Skin of body (tissue), 2 donors: ENCODE data around the gene LENG1. TPM values are rescaled to one million over a fixed set of nuclear protein-coding genes. Genes with fewer than 3 reads are reported as not detected.

ENCODE experiments used
- DNase-seq: peaks from one replicate; lab custom pipeline; 2025; lab: John Stamatoyannopoulos, UW
- total RNA-seq: library from RNA; depleted of rRNA; stranded (reverse); fragments of >200 nt; gene quantifications from one replicate; pipeline ENCODE4 v1.2.3, GENCODE V29; 2014

Gene LENG1
- total RNA-seq, 1 donor from 2014 or later = 3.6 TPM

DNA sequence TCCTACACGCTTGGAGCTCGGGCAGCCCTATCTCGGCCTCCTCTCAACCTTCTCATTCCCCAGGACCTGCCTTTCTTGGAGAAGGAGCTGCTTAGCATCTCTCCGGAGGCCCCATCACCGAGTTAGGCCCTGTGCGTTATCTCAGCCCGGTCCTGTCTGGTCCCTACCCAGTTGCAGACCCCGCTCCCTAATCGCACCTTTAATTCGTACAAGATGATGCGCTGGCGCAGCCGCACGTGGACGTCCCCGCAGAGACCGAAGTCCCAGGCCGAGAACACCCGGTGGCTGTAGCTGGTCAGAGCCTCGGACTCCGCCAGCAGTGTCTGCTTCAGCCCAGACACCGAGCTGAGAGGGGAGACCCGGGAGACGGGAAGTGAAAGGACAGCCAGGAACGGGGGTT is 5.7 kb upstream of the LENG1 start:
- no peak for DNase-seq

DNA sequence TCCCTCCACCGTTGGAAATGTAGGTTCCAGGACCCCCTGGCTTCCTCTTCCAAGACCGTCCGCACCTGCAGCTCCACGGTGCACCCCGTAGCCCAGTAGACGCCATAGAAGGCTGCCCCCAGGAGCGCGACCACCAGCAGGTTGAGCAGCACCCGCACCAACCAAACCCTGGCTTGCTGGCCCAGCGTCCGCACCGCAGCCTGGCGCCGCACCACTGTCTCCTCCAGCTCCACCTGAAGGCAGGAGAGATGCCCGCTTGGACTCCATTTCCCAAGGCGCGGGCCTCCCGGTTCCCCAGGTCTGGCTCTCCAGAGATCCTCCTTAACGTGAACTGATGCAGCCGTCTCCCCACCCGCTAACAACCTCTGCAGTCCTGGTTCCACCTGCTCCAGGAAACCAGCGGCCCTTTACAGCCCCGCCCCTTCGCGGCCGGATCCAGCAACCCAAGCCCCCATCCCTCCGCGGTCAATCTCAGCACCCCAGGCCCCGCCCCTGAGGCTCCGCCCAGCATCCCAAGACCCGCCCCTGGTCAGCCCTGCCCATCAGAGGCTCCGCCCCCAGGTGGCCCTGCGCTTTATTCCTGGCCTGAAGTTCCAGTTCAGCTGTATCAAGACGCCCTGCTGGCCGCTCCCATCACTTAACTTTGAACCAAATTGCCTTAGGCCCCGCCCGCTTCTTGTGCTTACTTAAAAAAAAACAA is 5.0 kb upstream of the LENG1 start:
- DNase-seq = no peak

GRCh38 chr19:54162884-54163283 is 3.4 kb upstream of the LENG1 start:
- no peak for DNase-seq

GRCh38 chr19:54162241-54162805 is 2.8 kb upstream of the LENG1 start:
- DNase-seq = no peak

DNA sequence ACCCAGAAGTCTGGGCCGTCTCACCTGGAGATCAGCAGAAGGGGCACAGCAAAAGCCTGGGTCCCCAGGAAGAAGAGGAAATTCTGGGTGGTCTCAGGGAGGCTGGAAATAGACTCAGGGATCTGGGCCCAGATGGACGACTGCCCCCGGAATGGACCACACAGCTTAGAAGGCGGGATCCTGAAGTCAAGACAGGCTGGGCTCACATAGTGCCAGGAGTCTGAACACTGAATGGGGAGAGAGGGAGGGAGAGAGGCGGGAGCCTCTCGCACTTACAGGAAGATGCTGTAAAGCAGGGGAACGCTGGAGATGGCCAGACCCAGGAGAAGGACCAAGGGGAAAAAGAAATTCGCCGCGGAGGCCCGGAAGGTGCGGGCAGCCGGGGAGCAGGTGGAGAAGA is 1.3 kb upstream of the LENG1 start:
- DNase-seq = no peak

DNA sequence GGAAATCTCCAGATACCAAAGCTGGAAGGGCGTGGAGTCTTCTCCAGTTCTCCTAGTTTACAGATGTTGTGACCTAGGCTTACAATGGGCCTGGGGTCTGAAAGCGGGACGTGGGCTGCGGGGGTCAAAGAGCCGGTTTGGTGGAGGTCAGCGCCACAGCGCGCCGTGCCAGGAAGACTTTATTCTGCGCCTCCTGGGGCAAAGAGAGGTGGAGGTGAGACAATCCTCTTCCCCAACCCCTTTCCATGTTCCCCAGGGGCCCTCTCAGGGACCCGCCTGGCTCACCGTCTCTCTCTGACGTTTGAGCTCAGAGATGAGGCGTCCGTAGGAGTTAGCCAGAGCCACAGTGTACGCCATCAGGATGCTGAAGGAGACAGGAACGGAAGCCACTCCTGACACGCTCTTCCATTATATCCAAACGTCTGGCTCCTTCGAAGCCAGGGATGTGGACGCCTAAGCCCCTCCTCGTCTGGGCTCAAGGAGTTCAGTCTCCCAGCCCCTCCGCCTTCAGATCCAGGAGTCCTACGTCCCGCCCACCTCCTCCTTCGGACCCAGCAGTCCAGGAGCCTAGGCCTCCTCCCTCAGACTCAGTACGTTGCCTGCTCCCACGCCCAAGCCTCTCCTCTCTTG is 776 bp upstream of the LENG1 start:
- DNase-seq = no peak

GRCh38 chr19:54158812-54159351 is 639 bp downstream of the LENG1 start:
- DNase-seq = peak; percentile 78

GRCh38 chr19:54156953-54157352 is 2.6 kb downstream of the LENG1 start:
- no peak for DNase-seq

- DNase-seq = no peak
Measured at GRCh38 chr19:54156490-54156889, 3.0 kb downstream of the LENG1 start.

DNA sequence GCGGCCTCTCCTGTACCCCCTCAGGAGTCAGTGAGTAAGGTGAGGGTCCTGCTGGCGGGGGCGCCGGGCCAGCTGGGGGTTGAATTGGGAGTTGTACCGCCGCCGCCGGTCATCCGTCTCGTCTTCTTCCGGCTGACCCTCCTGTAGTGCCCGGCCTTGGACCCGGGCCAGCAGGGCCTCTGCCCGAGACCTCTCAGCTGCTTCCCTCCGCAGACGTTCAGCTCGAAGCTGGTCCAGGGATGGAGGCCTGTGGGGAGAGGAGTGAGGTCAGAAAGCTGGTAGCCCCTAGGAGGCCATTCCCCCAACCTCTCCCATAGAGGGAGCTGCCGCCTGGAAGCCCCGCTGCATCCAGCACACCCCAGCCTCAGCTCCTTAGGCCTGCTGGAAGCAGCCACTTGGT is 3.8 kb downstream of the LENG1 start:
- no peak for DNase-seq

- no peak for DNase-seq
Measured at GRCh38 chr19:54154603-54155345, 4.7 kb downstream of the LENG1 start.

DNA sequence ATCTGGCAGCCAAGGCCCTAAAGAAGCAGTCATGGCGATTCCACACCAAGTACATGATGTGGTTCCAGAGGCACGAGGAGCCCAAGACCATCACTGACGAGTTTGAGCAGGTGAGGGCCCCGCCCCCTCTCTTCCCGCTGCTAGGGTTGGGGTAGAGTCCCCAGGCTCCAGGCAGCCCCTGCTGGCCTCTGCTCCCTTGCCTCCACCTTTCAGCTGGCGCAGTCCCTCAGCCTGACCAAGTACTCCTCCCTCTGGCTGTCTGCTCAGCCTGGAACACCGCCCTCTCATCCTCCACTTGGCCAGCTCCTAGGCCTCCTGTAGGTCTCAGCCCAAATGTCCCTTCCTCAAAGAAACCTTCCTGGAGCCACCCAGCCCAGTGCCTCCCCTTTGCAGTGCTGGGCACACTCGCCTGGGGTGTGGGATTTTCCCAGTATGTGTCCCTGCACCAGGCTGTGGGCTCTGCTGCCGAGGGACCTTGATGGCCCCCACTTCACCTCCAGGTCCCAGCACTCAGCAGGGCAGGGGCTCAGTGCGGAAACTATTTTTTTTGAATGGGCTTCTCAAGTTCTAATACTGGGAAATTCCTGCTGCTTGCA is 5.7 kb downstream of the LENG1 start:
- no peak for DNase-seq

DNA sequence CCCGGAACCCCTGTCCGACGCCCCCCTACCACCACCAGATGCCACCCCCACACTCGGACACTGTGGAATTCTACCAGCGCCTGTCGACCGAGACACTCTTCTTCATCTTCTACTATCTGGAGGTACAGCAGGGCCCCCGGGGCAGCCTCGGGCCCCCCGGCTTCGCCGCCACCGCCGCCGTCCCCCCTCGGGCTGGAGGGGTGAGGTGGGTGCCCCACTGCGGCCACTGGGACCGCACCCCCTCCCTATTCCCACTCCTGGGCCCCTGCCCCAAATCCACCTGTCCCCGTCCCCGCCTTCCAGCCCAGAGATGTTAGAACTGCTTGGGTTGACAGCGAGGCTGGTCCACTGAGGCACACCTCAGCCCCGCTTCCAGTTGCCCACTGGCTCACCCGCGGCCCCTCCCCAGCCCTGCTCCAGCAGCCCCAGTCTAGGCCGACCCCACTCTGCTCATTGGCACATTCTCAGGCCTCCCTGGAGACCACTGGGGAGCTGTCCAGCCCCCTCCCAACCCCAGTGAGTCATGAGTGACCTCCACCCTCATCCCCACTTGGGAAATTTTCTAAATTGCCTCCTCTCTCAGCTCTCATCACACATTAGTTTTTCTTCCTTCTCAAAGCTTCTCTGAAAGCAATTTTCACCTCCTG is 6.5 kb downstream of the LENG1 start:
- no peak for DNase-seq

DNA sequence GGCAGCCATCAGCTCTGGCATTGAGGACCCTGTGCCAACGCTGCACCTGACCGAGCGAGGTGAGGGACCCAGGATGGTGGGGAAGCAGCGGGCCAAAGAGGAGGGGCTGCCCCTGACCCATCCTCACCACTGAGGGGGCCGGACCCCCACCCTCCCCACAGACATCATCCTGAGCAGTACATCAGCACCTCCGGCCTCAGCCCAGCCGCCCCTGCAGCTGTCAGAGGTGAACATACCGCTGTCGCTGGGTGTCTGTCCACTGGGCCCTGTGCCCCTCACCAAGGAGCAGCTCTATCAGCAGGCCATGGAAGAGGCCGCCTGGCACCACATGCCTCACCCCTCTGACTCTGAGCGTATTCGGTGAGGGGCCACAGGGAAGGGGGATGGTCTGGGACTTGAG is 7.3 kb downstream of the LENG1 start:
- no peak for DNase-seq

GRCh38 chr19:54151362-54152035 is 8.0 kb downstream of the LENG1 start:
- no peak for DNase-seq

- no peak for DNase-seq
Measured at GRCh38 chr19:54149021-54149812, 10.3 kb downstream of the LENG1 start.

DNA sequence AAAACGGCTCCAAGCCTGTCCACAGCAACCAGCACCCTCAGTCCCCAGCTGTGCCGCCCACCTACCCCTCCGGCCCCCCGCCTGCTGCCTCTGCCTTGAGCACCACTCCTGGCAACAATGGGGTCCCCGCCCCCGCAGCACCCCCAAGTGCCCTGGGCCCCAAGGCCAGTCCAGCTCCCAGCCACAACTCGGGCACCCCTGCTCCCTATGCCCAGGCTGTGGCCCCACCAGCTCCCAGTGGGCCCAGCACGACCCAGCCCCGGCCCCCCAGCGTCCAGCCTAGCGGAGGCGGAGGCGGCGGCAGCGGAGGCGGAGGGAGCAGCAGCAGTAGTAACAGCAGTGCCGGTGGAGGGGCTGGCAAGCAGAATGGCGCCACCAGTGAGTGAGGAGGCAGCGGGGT is 11.4 kb downstream of the LENG1 start:
- DNase-seq = no peak

- DNase-seq = no peak
Measured at GRCh38 chr19:54147676-54148075, 11.8 kb downstream of the LENG1 start.

- no peak for DNase-seq
Measured at GRCh38 chr19:54145541-54146158, 13.9 kb downstream of the LENG1 start.
